Measurements from ENCODE around the gene GABBR2.

GABBR2 gene

GRCh38 chr9:98240475-98240874, 468.3 kb downstream of the GABBR2 start:
- TF ChIP-seq CTCF (conservative IDR thresholded peaks at IDR 0.05; ENCODE audit: low read depth): no peak
- POLR2A ChIA-PET (ENCODE audit: low non-redundant PET): no interaction called here
- DNase-seq (ENCODE audit: low spot score): no peak
- H3K27ac ChIP-seq: peak overlapping the region; percentile 44
- CTCF ChIA-PET: interaction anchor here (0.6 kb wide), 1 partner anchor 363 kb away, joined by 3 read pairs; no protein-coding TSS in a partner anchor

All from RWPE1 (cell line).